ENCODE measurements around the gene ATP2C2. TPM values are rescaled to one million over a fixed set of nuclear protein-coding genes. Genes with fewer than 3 reads are reported as not detected.

ATP2C2 gene
- total RNA-seq, 4 donors from 2014 or later, result 1.1 to 25.8 (median 5.6) TPM

DNA sequence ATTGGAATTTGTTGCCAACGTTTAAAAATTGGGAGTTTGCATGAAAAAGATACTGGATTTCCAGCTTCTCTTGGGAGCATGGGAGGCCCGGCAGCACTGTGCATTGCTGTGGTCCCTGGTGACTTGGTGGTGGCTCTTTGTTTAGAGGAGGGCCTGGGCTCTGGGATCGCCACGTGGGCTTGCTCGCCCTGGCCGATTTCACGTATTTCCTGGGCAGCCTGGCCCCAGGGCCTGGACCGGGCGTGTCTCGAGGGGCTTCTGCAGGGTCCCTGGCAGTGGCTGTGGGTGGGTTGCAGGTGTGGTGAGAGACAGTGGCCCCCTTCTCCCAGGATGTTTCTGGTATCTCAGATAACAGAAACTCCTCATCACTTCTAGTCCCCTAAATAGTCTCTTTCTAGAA is 67.9 kb downstream of the ATP2C2 start:
- peaks cover 0 to 9% (median 0%) of the 10 kb centered on the region in 3 donors for H3K4me1 ChIP-seq
- H3K4me3 ChIP-seq, result no peak overlapping the region
- H3K27me3 ChIP-seq, result peaks cover 0 to 7% (median 0%) of the 10 kb centered on the region in 4 donors
- WGBS, 2 donors, result 90 to 94% methylated on average over 6 to 9 of the region's 10 CpGs
- DNase-seq, result no peak
- no peaks in the 10 kb centered on the region for H3K9me3 ChIP-seq
- no peaks in the 10 kb centered on the region for H3K36me3 ChIP-seq
- TF ChIP-seq CTCF (IDR thresholded peaks at IDR 0.05) (no peak), POLR2A (IDR thresholded peaks at IDR 0.05) (no peak)
- intact Hi-C loops (cut with DNase I), result no loop called here
- H3K27ac ChIP-seq, result no peak overlapping the region

DNA sequence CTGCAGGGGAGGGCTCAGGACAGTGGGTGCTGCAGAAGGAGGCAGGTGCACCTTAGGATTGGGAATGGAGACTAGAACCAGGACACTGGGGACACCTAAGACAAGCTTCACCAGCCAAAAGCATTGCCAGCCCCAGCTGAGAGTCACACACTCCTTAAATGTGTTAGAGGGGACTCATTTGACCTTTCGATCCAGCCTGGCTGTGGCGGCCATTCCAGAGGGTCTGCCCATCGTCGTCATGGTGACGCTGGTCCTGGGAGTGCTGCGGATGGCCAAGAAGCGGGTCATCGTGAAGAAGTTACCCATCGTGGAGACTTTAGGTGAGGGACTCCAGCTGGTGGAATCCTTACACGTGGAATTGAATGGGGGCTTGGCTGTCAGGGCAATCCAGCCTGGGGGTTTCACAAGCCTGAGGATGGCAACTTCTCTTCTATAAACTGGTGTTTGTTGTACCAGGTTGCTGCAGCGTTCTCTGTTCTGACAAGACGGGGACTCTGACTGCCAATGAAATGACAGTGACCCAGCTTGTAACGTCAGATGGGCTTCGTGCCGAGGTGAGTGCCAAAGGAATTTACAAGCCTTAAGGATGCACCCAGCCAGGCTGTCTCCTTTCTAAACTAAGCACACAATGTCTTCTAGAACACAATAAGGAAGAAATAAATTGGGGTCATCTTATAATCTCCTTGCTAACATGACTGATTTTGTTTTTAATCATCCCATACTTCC is 70.8 kb downstream of the ATP2C2 start:
- H3K4me1 ChIP-seq, result peaks cover 0 to 9% (median 0%) of the 10 kb centered on the region in 3 donors
- intact Hi-C loops (cut with DNase I), result no loop called here
- H3K36me3 ChIP-seq, result no peaks in the 10 kb centered on the region
- DNase-seq, result no peak
- peaks cover 0 to 10% (median 0%) of the 10 kb centered on the region in 4 donors for H3K27me3 ChIP-seq
- no peaks in the 10 kb centered on the region for H3K9me3 ChIP-seq
- WGBS, 2 donors, result 62 to 68% methylated on average over 11 to 13 of the region's 15 CpGs
- TF ChIP-seq POLR2A (IDR thresholded peaks at IDR 0.05) (no peak), CTCF (IDR thresholded peaks at IDR 0.05) (no peak)
- H3K4me3 ChIP-seq, result no peak overlapping the region
- H3K27ac ChIP-seq, result no peak overlapping the region

GRCh38 chr16:84442416-84443145 is 74.2 kb downstream of the ATP2C2 start:
- H3K36me3 ChIP-seq, result no peaks in the 10 kb centered on the region
- TF ChIP-seq CTCF (IDR thresholded peaks at IDR 0.05) (no peak), POLR2A (IDR thresholded peaks at IDR 0.05) (no peak)
- peaks cover 0 to 10% (median 0%) of the 10 kb centered on the region in 4 donors for H3K27me3 ChIP-seq
- H3K27ac ChIP-seq, result no peak overlapping the region
- 84 to 94% methylated on average over 7 to 11 of the region's 19 CpGs for WGBS, 2 donors
- no peak for DNase-seq
- intact Hi-C loops (cut with DNase I), result no loop called here
- H3K9me3 ChIP-seq, result no peaks in the 10 kb centered on the region
- H3K4me1 ChIP-seq, result no peaks in the 10 kb centered on the region
- H3K4me3 ChIP-seq, result no peak overlapping the region

DNA sequence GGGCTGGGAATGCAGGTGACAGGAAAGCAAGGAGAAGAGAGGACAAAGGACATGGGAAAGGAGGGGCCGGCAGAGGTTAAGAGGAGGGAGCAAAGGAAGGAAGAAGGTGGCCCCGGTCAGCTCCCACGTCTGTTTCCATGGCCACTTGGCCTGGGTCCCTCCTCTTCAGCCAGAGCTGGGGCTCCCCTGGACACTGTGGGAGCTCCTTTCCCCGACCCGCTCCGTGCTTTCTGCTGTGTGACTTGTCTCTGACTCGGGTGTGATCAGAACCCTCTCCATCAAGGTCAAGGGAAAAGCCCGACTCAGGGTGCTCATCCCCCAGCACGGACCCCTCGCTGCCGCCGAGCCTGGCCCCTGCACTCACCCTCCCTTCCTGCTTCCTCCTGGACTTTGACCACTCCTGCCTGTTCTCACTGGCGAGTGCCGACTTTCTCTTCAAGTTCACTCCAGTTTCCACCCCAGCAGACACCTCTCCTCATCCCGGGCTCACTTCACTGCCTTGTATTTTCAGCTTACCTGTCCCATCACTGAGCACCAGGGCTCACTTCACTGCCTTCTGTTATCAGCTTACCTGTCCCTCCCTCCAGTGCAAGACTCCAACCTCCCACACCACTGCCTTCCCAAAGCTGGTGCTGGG is 74.9 kb downstream of the ATP2C2 start:
- H3K4me3 ChIP-seq, result no peak overlapping the region
- no peak for DNase-seq
- intact Hi-C loops (cut with DNase I), result no loop called here

More for the DNA sequence above, 74.9 kb downstream of the ATP2C2 start:
- Histone ChIP-seq H3K9me3 (no peaks in the 10 kb centered on the region), H3K36me3 (no peaks in the 10 kb centered on the region), H3K27me3 (peaks cover 0 to 10% (median 0%) of the 10 kb centered on the region in 4 donors), H3K4me1 (no peaks in the 10 kb centered on the region), H3K27ac (no peak overlapping the region)
- 60 to 63% methylated on average over 15 of the region's 15 CpGs for WGBS, 2 donors
- no peak for TF ChIP-seq POLR2A (IDR thresholded peaks at IDR 0.05)
- no peak for TF ChIP-seq CTCF (IDR thresholded peaks at IDR 0.05)

All from esophagus squamous epithelium (tissue), 5 donors.